Psoas muscle (tissue), 8 donors: ENCODE results near the gene CNKSR3. TPM values are rescaled to one million over a fixed set of nuclear protein-coding genes. Genes with fewer than 3 reads are reported as not detected.

ENCODE experiments used
- ATAC-seq, 4 donors: fragments of 200-7000 bp; cut with Tn5 transposase; one replicate each; pipeline ENCODE4 v1.9.1; 2020; ENCODE audit warnings: moderate library complexity in 3 of 4, mild to moderate bottlenecking in 2 of 4
- DNase-seq, 2 donors: peaks; one replicate each; pipeline ENCODE4 v3.0.0-alpha.2; 2020
- H3K27ac ChIP-seq: fragments of 200-600 bp; one replicate; pipeline ENCODE4 v1.8.0; 2022
- H3K27me3 ChIP-seq, 3 donors: fragments of 200-600 bp in 1 of 3; one replicate each; pipeline versions ENCODE4 v1.6.1 to v1.8.0; 2013 to 2022; ENCODE audit warnings: low read length in 2 of 3, mild to moderate bottlenecking in 2 of 3, moderate library complexity in 1 of 3; ENCODE audit not compliant: insufficient read depth in 3 of 3
- H3K36me3 ChIP-seq, 2 donors: fragments of 200-600 bp in 1 of 2; one replicate each; pipeline versions ENCODE4 v1.6.1 to v1.8.0; 2013 to 2022; ENCODE audit warnings: low read depth in 1 of 2, mild to moderate bottlenecking in 1 of 2, moderate library complexity in 1 of 2; ENCODE audit not compliant: insufficient read depth in 1 of 2
- H3K4me1 ChIP-seq: fragments of 200-600 bp; one replicate; pipeline ENCODE4 v1.8.0; 2022
- H3K4me3 ChIP-seq: fragments of 200-600 bp; one replicate; pipeline ENCODE4 v1.8.0; 2022; ENCODE audit warnings: mild to moderate bottlenecking
- H3K9me3 ChIP-seq: fragments of 200-600 bp; one replicate; pipeline ENCODE4 v1.8.0; 2022
- CTCF ChIP-seq: fragments of 200-600 bp; IDR thresholded peaks from one replicate; pipeline ENCODE4 v1.8.0; 2022; ENCODE audit warnings: antibody characterized with exemption
- WGBS, 3 donors: extraction: QIAGEN DNeasy Blood & Tissue Kit; methylation state at CpG; one replicate each; pipeline versions ENCODE4 v1.1.6 to v1.1.7; 2013; 5-methylcytosine and 5-hydroxymethylcytosine counted together
- intact Hi-C, 2 donors: fragments of 100-400 bp; cut with DNase I; formaldehyde crosslinking; loops; one replicate each; pipeline versions ENCODE4 v1.11.0 to v1.14.2; 2022
- polyA plus RNA-seq, 3 donors: library from polyadenylated mRNA; stranded (reverse); fragments of 200-250 nt; gene quantifications; one replicate each; pipeline ENCODE4 v1.2.3, GENCODE V29; 2013
- total RNA-seq, 4 donors: library from RNA; stranded (reverse); fragmentation: NEBNext Ultra II Directional in 2 of 4; extraction: Animal tissue kit (Norgen Biotek cat#: 25700) in 2 of 4; gene quantifications; one replicate each; pipeline versions ENCODE4 v1.2.1 to v1.2.4, GENCODE V29; 2021 to 2023
- donor health status: healthy with polysubstance abuse.
- donor health status: DM: no; HTN: no; CAD: no; lungs with moderate emphysema.
- donor health status: Bipolar disorder and iron deficiency.
- donor health status: healthy.
- donor health status: DM: yes; HTN: yes; CAD: no.
- donor health status: DM: no; HTN: no; CAD: no.
- donor health status: DM: no; HTN: no; CAD: no.
- donor health status: DM: yes; HTN: yes; CAD: no.

The CNKSR3 gene
- total and polyA plus RNA-seq, 7 donors: 0.90 to 4.7 (median 2.3) TPM

- no peak for TF ChIP-seq CTCF
- H3K9me3 ChIP-seq: no peaks in the 10 kb centered on the region
- H3K27ac ChIP-seq: no peak overlapping the region
- intact Hi-C loops: no loop called here
- H3K36me3 ChIP-seq: no peaks in the 10 kb centered on the region
- no peak for DNase-seq
- 83 to 85% (median 85%) methylated on average over 4 of the region's 4 CpGs for WGBS, 3 donors
- no peak for ATAC-seq
- no peak overlapping the region for H3K4me3 ChIP-seq
- H3K27me3 ChIP-seq: no peaks in the 10 kb centered on the region
- H3K4me1 ChIP-seq: no peaks in the 10 kb centered on the region
Measured at GRCh38 chr6:154532426-154532825, 21.9 kb upstream of the CNKSR3 start.

GRCh38 chr6:154529957-154530356 is 19.5 kb upstream of the CNKSR3 start:
- WGBS, 3 donors: 93 to 94% (median 94%) methylated on average over 6 of the region's 6 CpGs
- no peak overlapping the region for H3K27ac ChIP-seq
- DNase-seq (no peak), ATAC-seq (no peak)
- H3K9me3 ChIP-seq: no peaks in the 10 kb centered on the region
- H3K4me3 ChIP-seq: no peak overlapping the region
- H3K36me3 ChIP-seq: no peaks in the 10 kb centered on the region
- no peak for TF ChIP-seq CTCF
- no peaks in the 10 kb centered on the region for H3K27me3 ChIP-seq
- H3K4me1 ChIP-seq: no peaks in the 10 kb centered on the region
- intact Hi-C loops: no loop called here

- WGBS, 3 donors: 71 to 87% (median 73%) methylated on average over 3 of the region's 3 CpGs
- Histone ChIP-seq H3K4me1 (no peaks in the 10 kb centered on the region), H3K4me3 (no peak overlapping the region), H3K27me3 (no peaks in the 10 kb centered on the region), H3K9me3 (no peaks in the 10 kb centered on the region), H3K27ac (no peak overlapping the region), H3K36me3 (no peaks in the 10 kb centered on the region)
- no peak for ATAC-seq
- no peak for TF ChIP-seq CTCF
- intact Hi-C loops: no loop called here
- no peak for DNase-seq
Measured at GRCh38 chr6:154528310-154528915, 17.9 kb upstream of the CNKSR3 start.

GRCh38 chr6:154526996-154527395 is 16.5 kb upstream of the CNKSR3 start:
- H3K4me1 ChIP-seq: no peaks in the 10 kb centered on the region
- no peaks in the 10 kb centered on the region for H3K36me3 ChIP-seq
- no peak for TF ChIP-seq CTCF
- no peak for ATAC-seq
- intact Hi-C loops: no loop called here
- no peak overlapping the region for H3K27ac ChIP-seq
- H3K9me3 ChIP-seq: no peaks in the 10 kb centered on the region
- 89 to 95% (median 94%) methylated on average over 1 of the region's 1 CpG for WGBS, 3 donors
- H3K4me3 ChIP-seq: no peak overlapping the region
- no peak for DNase-seq
- H3K27me3 ChIP-seq: no peaks in the 10 kb centered on the region

- Histone ChIP-seq H3K9me3 (no peaks in the 10 kb centered on the region), H3K27me3 (no peaks in the 10 kb centered on the region), H3K4me1 (no peaks in the 10 kb centered on the region), H3K4me3 (no peak overlapping the region), H3K27ac (no peak overlapping the region), H3K36me3 (no peaks in the 10 kb centered on the region)
- ATAC-seq (no peak), DNase-seq (no peak)
- no peak for TF ChIP-seq CTCF
- intact Hi-C loops: no loop called here
- WGBS, 3 donors: 66 to 71% (median 69%) methylated on average over 4 of the region's 4 CpGs
Measured at GRCh38 chr6:154522576-154522975, 12.1 kb upstream of the CNKSR3 start.
